ENCODE results near the gene GRK1.

DNA sequence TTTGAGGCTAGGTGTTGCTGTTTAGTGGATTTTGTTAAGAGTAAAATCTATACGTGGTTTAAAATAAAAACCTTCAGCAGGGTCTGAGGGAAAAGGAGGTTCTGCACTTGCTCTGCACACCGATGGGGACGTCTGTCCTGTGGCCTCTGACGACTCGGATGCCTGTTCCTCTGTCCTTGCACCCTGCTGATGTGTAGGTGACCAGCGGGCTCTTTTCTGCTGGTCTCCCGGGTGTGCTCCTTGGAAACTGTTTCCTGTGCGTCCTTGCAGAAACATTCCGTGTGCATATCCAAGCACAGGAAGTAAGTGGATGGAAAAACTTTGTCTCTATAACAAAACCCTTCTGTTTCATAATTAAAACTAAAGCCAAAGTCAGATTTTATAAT lies 12.9 kb upstream of the GRK1 start:
- TF ChIP-seq, protein P1, sequence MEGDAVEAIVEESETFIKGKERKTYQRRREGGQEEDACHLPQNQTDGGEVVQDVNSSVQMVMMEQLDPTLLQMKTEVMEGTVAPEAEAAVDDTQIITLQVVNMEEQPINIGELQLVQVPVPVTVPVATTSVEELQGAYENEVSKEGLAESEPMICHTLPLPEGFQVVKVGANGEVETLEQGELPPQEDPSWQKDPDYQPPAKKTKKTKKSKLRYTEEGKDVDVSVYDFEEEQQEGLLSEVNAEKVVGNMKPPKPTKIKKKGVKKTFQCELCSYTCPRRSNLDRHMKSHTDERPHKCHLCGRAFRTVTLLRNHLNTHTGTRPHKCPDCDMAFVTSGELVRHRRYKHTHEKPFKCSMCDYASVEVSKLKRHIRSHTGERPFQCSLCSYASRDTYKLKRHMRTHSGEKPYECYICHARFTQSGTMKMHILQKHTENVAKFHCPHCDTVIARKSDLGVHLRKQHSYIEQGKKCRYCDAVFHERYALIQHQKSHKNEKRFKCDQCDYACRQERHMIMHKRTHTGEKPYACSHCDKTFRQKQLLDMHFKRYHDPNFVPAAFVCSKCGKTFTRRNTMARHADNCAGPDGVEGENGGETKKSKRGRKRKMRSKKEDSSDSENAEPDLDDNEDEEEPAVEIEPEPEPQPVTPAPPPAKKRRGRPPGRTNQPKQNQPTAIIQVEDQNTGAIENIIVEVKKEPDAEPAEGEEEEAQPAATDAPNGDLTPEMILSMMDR (IDR thresholded peaks at IDR 0.05): no peak
- TF ChIP-seq POLR2AphosphoS5 (IDR thresholded peaks at IDR 0.05) (no peak), POLR2A (IDR thresholded peaks at IDR 0.05) (no peak)
